Stimulated activated naive CD8-positive, alpha-beta T cell treated with anti-CD3 and anti-CD28 coated beads, Interleukin-15, Interleukin-2, amounts not matched to agents 100 U/mL and 50 U/mL, for 24 hours (primary cell): ENCODE data around the gene PCSK5.

Experiments
- ATAC-seq: fragments of 150-1000 bp; cut with Tn5 transposase; one replicate; pipeline ENCODE4 v1.10.0; 2021
- DNase-seq: peaks from one replicate; pipeline ENCODE4 v3.0.0; 2021

Gene PCSK5

DNA sequence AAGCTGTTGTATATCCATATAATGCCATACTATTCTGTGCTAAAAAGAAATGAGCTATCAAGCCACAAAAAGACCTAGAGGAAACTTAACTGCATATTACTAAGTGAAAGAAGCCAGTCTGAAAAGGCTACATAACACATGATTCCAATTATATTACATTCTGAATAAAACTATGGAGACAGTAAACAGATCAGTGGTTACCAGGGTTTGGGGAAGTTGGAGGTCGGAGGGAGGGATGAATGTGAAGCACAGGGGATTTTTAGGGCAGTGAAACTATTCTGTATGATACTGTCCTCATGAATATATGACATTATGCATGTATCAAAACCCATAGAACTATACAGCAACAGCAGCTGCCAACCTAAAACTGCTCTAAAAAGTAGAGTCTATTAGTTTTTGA is 509.4 kb downstream of the PCSK5 start:
- DNase-seq (no peak), ATAC-seq (no peak)

DNA sequence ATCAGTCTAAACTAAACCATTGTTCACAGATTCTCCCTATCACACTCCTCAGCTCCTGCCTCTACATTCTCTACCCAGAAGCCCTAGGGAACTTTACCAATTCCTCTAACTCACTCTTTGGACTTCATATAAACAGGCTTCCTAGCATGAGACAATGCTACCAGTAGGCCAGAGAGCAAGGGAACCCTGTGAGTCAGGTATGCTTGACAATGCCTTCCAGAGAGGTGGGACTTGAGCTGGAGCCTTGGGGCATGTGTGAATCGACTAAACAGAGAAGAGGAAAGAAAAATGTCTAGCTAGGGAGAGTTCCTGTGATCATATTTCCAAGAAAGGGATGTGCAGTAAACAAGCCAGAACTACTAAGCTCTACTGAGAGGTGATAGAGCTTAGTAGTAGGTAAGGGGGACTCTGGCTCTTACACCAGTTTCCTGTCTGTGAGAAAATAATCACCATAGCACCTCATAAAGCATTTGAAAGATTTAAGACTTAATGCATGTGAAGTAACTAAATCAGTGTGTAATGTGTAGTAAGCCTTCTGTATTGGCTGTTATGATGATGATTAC is 510.1 kb downstream of the PCSK5 start:
- ATAC-seq: no peak

DNA sequence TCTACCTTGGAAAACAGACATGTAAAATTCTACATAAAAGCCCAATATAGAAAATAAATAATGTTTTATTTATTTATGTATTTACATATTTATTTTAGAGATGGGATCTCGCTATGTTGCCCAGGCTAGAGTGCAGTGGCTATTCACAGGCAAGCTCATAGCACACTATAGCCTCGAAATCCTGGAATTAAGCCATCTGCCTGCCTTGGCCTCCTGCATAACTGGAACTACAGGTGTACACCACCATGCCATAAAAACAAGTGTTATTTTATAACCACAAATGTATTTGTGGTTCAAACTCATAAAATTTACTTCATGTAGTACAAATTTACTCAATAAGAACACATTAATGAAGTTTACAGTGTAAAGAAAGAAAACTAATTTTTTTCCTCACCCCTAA is 510.7 kb downstream of the PCSK5 start:
- DNase-seq (no peak), ATAC-seq (no peak)

More for the DNA sequence above, 510.1 kb downstream of the PCSK5 start:
- DNase-seq: no peak

DNA sequence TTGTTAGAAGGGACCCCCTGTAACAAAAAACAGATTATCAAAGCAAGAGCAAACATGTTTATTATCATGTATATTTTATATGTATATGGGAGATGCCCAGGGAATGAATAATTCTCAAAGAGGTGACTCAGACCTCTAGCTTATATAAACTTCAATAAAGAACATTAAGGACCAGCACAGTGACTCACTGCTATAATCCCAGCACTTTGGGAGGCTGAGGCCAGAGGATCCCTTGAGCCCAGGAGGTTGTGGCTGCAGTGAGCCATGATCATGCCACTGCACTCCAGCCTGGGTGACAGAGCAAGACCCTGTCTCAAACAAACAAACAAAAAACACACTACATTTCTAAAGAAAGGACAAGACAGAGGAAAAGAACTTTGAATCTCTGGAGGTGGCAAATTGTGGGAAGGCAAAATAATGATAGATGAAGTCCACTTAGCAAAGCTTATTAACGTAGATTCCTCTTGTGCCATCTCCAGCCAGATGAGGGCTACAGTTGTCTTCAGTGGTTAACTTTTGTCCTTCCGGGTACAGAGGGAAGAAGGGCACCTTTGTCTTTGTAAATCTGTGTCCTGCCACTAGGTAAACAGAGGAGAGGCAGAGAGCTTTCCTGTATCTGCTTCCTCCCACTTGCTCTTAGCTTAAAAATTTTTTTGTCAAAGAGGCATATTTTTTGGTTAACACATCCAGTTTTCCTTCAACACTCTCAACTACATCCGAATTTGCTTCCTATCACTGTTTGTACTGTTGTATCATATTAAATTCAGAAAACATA is 511.3 kb downstream of the PCSK5 start:
- ATAC-seq (no peak), DNase-seq (no peak)

DNA sequence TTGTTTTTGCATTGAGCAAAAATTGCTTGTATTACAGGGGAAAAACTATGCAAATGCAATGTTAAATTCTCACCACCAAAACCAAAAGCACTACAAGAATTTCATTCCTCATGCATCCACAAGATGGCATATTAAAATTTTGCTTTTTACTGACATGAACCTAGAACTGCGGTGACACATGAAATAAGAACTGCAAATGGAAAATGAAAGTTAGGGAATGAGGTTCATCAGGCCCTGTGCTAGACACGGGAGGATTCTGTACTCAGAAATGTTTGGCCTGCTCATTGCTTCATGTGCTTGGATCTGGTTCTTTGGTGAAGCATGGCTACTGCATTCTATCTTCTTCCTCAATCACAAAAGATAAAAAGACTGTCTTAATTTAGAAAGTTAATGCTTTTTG is 512.9 kb downstream of the PCSK5 start:
- ATAC-seq (peak; percentile 92), DNase-seq (no peak)

DNA sequence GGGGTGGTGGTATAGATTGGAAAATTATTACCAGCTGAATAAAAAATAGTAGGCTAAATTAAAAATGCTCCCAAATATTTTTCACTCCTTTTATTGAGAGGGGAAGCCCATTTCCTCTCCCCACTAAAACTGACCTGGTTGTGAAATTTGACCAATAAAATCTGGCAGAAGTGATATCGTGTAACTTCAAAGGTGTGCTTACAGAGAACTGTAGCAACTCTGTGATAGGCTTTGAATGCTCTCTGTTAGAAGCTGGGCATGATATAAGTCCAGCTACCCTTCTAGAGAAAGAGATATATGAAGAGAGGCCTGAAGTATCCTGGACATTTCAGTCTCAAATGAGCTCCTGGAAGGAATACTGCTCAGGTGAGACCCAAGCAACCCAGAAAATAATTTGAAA is 513.9 kb downstream of the PCSK5 start:
- no peak for DNase-seq
- no peak for ATAC-seq

DNA sequence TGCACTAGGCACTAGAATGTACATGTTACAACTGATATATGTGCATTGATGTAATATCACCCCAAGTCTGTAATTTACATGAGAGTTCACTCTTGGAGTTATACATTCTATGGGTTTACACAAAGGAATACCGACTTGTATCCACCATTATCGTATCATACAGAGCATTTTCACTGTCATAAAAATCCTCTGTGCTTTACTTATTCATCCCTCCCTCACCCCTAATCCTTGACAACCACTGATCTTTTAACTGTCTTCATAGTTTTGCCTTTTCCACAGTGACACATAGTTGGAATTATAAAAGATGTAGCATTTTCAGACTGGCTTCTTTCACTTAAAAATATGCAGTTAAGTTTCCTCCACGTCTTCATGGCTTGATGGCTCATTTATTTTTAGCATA is 514.9 kb downstream of the PCSK5 start:
- DNase-seq (no peak), ATAC-seq (no peak)

DNA sequence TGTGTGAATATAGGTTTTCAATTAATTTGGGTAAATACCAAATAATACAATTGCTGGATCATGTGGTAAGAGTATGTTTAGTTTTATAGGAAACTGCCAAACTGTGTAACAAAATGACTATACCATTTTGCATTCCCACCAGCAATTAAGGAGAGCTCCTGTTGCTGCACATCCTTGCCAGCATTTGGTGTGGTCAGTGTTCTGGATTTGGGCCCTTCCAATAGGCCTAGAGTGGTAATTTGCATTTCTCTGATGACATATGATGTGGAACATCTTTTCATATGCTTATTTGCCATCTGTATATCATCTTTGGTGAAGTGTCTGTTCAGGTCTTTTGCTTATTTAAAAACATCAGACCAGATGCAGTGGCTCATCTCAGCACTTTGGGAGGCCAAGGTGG is 515.4 kb downstream of the PCSK5 start:
- DNase-seq (no peak), ATAC-seq (no peak)
